A204.1 (cell line): Measurements from ENCODE around the gene SLC47A2.
"Not testable (repeated sequence)": the region's sequence is repeated elsewhere in the genome, so short reads cannot be mapped to it uniquely, and the experiment has no call there.

ENCODE experiments used
- FAIRE-seq: peaks from 2 replicates; lab custom pipeline; 2012; peaks lifted over from hg19 to GRCh38; lab: Jason Lieb, UNC

The SLC47A2 gene

DNA sequence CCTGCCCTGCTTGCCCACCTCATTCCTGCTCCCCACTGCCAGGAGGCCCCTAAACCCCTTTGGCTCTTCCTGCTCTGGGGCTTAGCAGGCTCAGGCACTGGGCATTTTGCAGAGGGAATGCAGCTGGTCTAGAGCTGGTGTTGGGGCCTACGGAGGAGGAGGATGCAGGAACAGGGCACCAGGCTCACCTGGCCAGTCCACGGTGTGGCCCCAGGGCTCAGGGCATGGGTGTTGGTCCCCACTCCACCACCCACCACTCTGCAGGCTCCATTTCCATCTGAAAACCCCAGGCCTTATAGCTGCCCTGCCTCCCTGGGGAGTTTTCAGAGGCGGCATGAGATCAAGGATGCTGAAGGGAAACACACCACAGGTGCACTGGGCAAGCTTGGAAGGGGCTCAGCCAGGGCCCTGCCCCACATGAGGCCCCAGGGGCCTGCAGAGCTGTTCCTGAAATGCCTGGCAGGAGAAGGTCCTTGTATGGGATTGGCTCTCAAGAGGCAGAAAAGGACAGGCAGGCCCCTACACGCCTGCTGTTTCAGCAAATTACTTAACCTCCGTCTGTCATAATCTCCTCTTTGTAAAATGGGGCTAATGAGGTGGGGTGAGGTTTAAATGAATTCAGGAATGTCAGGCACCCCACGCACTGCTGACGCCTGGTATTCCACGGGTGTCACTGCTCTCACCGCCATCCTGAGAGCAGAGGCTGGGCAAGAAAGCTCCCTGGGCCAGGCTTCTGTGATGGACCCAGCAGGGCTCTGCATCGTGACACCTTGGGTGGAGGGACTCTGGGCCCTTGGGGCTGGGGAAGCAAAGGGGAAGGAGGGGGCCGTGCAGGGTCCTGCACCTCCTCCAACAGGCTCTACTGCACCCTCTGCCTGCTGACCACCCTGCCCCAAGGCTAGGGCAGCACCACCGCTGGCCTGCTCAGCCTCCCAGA is 9.3 kb downstream of the SLC47A2 start:
- no peak for FAIRE-seq

DNA sequence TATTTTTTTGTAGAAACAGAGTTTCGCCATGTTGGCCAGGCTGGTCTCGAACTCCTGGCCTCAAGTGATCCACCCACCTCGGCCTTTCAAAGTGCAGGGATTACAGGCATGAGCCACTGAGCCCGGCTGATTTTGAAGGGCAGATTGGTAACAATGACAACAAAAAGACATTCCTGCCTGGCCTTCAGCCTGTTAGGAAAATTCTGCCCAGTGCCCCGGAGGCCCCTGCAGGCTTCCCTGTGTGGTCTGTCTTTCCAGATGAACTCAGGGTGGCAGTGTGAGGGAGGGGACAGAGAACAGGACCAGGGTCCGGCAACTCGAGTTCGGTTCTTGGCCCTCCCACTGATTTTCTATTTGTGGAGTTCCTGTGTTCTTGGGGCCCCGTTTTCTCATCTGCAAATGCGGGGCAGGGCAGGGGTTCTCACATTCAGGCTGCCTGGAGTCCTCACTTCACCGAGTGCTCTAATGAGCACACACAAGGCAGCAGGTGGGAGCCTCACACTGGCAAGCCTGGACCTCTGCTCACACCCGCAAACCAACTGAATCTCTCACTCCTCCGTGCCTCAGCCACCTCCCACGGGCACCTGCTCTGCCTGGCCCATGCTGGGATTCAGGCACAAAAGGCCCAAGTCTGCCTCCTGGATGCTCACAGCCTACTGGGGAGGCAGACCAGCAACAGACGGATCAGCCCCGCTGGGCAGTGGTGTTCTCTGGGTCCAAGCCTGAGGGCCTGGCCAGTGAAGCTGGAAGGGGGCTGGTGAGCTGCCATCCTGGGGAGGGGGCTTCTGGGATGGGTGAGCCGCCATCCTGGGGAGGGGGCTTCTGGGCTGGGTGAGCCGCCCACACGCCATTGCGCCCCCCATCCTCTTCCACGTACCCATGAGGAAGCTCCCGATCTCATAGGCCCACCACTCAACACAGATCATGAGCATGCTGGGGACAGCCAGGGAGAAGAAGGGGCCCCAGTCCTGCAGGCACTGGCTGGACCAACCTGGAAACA is 10.3 kb downstream of the SLC47A2 start:
- FAIRE-seq = no peak

DNA sequence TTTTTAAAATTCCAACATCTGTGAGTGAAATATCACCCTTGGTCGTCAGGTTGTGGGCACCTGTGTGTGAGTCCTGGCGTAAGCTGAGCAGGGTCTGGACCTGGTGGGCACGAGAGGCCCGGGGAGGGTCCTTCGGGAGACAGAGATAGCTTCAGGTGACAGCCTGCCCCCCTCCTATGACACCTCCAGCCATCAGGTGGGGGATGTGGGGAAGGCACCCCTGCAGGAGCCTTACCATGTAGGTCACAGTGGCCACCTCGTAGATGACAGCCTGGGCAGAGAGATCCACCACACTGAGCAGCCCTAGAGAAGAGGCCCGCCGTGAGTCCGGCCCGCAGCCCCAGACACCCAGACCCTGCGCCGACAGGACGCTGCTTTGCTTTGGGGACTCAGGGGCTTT is 11.2 kb downstream of the SLC47A2 start:
- FAIRE-seq = no peak

DNA sequence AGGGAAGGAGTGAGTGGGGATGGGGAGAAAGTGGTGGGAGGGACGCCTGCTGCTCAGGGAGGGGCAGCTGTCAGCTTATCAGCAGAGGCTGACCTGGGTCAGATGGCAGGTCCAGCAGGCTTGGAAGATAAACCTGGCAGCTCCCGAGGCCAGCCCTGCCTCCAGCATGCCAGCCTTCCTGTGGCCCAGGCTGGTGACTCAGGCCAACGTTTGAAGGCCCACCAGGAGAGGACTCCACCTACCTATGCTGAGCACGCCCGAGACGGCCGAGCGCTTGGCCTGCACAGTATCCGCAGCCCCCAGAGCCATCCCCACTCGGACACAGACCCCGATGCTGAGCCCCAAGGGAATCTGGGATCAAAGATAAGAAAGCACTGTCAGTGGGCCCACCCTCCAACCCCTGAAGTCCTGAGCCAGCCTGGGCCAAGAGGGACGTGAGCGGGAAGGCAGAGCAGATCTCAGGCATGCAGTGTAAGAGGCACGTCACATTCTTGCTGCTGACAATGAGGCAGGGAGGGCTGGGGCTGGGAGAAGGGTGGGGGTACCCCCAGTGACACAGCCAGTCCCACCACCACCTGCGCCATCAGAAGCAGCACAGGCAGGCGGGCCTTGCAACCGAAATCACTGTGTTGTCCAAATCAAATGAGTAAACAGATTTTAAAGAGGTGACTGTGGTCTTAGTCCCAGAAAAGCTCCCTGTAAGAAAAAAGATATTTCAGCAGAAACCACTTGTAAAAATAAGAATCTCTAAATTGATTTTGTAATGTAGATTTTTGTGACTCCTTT is 12.4 kb downstream of the SLC47A2 start:
- no peak for FAIRE-seq

DNA sequence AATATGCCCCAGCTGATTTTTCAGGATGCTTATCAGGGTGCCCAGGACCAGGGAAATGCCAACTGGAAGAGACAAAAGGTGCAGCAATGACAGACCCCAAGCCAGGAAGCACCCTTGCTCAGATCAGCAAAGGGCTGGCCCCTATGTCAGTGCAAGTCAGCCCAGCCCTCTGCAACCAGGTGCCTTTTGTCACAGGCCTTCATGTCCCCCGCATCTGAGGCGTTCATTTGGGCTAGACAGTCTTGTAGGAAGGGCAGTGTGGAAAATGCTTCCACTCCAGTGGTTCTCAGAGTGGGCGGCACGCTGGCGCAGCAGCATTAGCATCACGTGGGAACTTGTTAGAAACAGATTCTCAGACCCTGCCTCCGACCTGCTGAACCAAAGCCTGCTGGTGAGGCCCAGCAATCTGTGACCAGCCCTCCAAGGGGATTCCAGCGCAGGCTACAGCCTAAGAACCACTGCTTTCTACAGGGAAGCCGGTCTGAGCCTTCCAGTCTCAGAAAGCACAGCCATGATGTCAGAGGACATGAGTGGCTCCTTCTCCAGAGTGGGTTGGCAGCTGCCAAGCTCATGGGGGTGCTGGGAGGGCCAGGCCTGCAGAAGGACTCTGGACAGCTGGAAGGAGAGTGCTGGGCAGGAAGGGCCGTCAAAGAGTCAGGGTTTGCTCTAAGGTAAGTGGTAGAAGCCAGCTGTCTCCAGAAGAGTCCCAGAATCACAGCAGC is 13.1 kb downstream of the SLC47A2 start:
- no peak for FAIRE-seq

DNA sequence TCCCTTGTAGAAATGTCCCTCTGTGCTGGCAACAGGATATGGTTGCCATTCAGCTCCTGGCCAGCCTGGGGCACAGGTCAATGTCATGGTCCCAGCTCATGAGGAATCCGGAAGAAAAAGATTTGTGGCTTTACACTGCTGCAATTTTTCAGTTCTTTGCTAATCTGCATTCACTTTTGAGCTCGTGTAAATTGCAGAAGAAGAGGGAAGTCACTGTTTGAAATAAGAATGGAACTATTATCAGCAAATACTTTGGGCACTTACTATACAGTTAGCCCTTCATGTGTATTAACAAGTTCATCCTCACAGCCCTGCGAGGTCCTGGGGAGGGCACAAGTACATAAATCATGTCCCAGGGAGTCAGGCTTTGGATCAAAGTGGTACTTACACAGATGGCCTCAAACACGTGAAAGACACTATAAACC is 14.2 kb downstream of the SLC47A2 start:
- FAIRE-seq = no peak

DNA sequence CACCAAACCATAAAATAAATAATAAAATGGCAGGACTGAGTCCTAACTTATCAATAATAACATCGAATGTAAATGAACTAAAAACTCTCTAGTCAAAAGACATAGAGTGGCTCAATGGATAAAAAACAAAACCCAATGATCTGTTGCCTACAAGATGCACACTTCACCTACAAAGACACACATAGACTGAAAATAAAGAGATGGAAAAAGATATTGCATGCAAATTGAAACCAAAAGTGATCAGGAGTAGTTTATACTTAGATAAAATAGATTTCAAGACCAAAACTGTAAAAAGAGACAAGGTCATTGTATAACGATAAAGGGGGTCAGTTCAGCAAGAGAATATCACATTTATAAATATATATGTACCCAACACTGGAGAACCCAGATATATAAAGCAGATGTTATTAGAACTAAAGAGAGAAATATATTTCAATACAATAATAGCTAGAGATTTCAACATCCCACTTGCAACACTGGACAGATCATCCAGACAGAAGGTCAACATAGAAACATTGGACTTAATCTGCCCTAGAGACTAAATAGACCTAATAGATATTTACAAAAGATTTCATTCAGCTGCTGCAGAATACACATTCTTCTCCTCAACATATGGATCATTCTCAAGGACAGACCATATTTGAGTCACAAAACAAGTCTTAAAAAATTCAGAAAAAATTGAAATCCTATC is 29.8 kb downstream of the SLC47A2 start:
- no peak for FAIRE-seq

DNA sequence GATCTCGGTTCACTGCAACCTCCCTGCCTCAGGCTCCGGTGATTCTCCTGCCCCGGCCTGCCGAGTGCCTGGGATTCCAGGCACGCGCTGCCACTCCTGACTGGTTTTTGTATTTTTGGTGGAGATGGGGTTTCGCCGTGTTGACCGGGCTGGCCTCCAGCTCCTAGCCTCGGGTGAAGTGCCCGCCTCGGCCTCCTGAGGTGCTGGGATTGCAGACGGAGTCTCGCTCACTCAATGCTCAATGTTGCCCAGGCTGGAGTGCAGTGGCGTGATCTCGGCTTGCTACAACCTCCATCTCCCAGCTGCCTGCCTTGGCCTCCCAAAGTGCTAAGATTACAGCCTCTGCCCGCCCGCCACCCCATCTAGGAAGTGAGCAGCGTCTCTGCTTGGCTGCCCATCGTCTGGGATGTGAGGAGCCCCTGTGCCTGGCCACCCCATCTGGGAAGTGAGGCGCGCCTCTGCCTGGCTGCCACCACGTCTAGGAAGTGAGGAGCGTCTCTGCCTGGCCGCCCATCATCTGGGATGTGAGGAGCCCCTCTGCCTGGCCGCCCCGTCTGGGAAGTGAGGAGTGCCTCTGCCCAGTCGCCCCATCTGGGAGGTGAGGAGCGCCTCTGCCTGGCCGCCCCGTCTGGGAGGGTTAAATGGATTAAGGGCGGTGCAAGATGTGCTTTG is 31.3 kb downstream of the SLC47A2 start:
- FAIRE-seq = not testable (repeated sequence)

DNA sequence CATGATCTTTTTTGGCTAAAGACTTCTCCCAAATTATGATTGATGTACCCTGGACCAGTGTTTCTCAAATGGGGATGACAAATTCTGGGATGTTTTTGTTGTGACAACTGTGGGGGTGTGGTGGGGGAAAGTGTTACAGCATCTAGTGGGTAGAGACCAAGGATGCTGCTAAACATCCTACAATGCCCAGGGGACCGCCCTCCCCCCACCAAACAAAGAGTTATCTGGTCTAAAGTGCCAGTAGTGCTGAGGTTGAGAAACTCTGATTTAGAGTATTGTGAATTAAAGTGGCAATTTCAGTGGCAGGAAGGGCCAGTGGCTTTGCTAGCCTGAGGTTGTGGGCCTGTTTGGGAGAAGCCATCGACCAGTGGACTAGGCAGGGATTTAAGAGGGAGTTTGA is 33.3 kb downstream of the SLC47A2 start:
- FAIRE-seq = no peak

DNA sequence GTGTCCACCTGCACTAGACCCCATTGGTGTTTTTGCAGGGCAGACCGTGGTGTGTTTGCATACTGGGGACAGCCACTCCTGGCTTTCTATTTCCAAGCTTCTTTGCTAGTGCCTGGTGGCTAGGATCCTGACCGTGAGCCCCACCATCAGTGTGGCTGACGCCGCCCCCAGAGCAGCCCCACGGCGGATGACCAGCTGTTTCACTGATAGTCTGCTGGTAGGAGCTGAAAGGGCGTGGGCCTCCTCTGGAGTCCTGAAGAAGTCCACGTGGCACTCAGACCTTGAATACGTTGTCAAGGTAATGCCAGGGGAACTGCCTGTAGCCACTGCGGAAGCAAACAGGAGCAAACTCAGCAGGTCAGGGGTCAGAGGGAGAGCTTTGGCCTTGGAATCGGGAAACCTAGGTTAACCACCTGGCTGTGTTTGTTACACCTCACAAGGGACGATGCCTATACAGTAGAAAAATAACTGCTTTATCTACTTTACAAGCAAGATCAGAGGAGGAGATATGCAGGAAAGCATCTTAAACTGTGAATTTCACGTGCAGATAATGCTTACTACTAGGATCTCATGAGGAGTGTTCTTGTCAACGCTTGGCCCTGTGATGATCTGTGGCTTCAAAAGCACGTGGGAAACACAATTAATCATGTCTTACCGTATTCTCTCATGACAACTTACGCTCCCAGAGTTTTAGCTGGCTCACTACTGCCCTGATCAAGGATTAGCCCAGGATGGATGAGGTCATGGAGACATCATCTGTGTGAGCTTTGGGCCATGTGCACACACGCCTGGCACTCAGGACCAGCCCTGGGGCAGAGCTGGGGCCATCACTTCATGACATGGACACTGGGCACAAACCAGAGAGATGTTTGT is 37.6 kb downstream of the SLC47A2 start:
- FAIRE-seq = no peak

DNA sequence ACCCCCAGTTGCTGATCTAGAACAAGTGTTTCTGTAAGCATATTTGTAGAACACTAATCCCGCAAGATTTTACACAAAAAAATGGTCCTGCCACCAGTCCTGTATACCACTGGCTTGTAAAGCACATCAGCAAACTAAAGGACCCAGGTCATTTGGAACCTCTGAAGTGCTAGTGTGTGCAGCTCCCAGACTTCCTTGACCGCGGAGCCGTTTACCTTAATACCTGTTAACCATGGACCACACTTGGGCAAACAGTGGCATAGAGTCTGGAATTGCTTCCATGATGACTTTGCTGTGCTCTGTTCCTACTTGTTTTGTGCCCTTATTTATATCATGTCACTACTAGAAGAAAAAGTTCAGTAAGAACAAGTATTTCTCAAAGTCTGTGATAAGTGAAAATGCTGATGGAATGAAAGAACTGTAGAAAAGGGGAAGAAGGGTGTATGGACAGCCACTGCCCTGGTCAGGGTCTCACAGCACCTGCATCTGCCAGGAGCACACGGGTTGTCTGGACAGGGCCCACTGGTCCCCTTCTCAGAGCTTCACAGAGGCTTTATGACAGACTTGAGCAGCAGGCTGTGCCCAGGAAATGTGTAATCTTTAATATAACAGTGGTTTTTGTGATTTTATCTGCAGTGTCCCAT is 38.5 kb downstream of the SLC47A2 start:
- FAIRE-seq = no peak

DNA sequence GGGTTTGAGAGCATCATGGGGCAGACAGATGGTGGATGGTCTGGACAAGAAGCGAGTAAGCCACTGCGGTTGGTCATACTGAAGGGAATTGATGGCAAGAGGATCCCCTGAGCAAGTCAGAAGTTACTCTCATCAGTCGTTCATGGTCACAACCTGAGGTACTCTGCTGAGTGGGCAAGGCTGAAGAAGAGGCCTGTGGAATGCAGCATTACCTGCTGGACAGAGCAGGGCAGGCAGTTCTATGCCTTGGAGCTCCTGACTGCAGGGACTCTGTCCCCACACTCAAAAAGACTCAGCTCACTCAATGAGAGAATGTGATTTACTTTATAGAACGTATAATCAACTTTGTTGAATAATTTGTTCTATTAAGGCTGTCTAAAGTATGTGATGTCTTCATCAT is 39.5 kb downstream of the SLC47A2 start:
- no peak for FAIRE-seq

DNA sequence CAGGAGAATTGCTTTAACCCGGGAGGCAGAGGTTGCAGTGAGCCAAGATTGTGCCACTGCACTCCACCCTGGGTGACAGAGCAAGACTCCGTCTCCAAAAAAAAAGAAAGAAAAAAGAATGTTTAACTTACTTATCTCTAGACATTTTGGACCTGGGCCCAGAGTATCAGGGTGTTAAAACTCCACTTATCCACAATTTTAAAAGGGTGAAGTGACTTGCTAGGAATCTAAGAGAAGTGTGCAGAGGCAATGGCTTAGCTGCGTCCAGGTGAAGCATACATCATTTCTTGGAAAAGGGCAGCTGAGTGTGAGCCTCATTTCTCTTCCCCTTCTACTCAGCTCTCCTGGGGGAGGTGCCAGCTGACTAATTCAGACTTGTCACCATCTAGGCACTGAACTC is 42.8 kb downstream of the SLC47A2 start:
- no peak for FAIRE-seq

DNA sequence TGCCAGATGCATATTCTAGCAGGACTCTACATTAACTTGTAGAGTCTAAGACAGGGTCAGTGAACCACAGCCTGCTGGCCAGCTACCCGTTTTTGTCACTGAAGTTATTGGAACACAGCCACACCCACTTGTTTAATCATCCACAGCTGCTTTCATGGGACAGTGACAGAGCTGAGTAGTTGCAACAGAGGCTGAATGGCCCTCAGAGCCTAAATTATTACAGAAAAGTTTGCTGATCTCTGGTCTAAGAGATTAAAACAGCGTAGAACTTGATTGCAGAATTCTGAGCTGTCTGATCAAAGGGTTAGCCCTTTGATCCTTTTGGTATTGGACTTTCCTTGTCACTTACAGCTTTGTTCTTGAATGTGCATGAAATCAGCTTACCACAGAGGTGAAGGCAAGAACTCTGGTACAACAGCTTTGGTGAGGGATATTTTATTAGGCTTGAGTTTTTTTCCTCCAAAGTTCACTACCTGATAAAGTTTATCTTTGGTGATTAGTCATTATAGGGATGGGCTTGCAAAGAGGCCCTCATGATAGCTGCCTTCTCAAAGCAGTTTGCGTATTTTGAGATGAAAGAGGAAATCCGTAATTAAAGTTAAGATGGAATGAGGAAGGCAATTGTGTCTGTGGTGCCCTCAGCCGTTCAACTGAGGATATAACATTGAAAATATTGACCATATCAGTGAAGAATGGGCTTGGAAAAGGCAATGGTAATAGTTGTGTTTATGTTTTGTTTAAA is 44.2 kb downstream of the SLC47A2 start:
- FAIRE-seq = no peak

DNA sequence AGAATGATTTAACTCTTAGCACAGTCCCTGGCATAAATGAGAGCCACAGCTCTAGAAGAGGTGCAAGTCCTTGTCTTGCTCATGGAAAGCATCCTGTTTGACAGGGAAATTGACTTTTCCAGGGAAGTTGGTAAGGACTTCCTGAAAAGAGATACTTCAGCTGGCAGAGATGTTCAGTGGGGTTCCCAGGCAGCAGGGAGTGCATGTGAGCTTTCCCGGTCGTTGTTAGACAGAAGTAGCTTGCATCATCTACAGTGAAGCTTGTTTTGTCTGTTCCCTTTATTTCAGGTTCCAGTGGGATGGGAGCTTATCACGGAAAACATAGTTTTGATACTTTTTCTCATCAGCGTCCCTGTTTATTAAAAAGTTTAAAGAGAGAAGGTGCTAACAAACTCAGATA is 45.0 kb downstream of the SLC47A2 start:
- FAIRE-seq = no peak

DNA sequence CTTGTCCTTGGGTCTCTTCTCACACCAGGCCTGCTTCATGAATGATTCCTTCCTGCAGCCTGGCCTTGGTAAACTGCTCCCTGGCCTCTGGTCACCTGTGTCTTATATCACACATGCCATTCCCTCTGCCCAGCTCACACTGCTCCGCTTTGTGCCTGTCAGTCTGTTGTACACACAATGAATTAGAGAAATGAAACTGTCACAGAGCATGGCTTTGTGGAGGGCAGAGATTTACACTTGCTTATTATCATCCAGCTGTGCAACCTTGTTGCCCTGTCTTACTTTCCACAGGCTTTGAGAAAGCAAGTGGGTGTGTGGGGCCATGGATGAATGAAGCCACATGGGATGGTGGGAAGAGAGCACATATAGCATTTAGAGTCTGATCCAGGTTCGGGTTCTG is 45.5 kb downstream of the SLC47A2 start:
- no peak for FAIRE-seq

DNA sequence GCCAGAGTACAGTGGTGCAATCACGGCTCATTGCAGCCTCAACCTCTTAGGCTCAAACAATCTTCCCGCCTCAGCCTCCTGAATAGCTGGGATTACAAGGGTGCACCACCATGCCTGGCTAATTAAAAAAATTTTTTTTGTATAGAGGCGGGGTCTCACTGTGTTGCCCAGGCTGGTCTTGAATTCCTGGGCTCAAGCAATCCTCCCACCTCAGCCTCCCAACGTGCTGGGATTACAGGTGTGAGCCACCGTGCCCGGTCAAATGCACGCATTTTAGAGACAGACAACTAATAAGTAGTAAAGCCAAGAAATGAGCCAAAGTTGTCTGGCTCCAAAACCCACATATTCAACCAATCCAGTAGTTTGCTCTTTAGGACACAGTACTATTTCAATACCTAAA is 46.7 kb downstream of the SLC47A2 start:
- not testable (repeated sequence) for FAIRE-seq

DNA sequence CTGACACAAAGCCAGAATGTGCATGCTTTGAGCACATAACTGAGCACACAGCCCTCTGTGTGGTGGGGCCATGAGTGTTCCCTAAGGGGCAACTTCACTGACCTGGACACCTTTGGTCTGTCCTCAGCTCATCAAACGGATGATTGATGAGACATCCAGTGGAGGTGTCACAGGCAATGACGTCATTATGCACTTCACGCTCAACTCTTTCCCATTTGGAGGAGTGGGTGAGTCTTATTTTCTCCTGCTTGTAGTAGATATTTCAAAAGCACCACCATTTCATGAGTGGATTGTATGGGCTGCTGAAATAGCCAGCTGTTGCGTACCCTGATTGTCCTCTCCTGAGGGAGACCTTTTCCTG is 51.6 kb downstream of the SLC47A2 start:
- FAIRE-seq = no peak
